ENCODE results near the gene WFIKKN1.

WFIKKN1 gene

DNA sequence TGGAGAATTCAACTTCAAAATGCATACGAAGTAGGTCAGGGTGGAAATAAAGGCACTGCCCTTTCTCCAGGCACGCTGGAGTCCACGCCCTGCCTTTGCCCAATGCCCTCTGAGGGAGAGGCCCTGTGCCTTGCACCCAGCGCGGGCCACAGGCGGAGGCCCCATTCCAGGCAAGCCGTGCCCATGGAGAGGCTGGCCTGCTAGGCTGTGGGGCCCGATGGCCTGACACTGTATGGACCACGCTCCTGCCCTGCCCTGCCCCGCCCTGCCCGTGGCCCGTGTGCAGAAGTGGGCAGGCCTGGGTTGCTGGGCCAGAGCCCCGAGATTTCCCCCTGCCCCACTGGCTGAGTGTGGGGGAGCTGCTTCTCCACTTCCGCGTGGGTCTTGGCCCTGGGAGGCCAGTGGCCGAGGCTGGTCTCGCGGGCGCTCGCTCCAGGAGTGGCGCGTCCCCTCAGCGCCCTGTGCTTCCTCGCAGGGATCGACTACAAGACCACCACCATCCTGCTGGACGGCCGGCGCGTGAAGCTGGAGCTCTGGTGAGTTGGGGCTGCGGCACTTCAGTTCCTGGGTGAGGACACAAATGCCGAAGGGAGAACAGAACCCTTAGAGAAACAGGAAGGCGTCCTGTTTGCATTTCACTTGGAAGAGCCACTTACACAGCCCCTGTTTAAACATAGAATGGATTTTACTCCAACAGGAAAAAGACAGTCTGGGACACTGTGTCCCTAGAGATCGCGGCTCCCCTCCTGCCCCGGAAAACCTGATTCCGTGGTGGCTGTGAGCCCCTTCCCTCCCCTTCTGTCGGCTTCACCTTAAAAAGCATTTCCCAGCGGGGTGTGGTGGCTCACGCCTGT lies 13.8 kb upstream of the WFIKKN1 start (continued):
- TF ChIP-seq, protein P1, sequence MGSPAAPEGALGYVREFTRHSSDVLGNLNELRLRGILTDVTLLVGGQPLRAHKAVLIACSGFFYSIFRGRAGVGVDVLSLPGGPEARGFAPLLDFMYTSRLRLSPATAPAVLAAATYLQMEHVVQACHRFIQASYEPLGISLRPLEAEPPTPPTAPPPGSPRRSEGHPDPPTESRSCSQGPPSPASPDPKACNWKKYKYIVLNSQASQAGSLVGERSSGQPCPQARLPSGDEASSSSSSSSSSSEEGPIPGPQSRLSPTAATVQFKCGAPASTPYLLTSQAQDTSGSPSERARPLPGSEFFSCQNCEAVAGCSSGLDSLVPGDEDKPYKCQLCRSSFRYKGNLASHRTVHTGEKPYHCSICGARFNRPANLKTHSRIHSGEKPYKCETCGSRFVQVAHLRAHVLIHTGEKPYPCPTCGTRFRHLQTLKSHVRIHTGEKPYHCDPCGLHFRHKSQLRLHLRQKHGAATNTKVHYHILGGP (tag by site-specific recombination; IDR thresholded peaks at IDR 0.05) = no peak
- TF ChIP-seq ZNF768 (tag by site-specific recombination; IDR thresholded peaks at IDR 0.05) (no peak), ZNF530 (tag by site-specific recombination; IDR thresholded peaks at IDR 0.05; ENCODE audit: low read depth) (no peak), SALL2 (tag by site-specific recombination; IDR thresholded peaks at IDR 0.05; ENCODE audit: borderline replicate concordance) (no peak)

DNA sequence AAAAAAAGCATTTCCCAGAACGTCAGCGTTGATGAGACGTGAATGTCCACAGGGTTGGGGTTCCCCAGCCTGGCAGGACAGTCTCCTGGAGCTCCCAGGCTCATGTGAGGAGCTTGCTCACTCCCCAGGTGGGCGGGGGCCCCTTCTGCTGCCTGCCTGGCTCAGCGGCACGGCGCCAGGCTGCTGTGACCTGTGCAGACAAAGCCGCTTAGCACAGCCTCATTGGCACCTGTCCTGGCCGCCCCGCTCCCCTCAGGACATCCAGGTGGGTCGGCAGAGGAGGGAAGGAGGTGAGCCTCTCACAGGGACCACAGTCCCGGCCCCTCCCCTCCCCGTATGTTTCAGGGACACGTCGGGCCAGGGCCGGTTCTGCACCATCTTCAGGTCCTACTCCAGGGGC lies 12.9 kb upstream of the WFIKKN1 start:
- H3K4me3 ChIP-seq (ENCODE audit: low read depth, low read length) = no peak overlapping the region
- H3K36me3 ChIP-seq (ENCODE audit: control insufficient read depth in 2 of 2, insufficient read depth in 1 of 2, low read length in 2 of 2) = peaks cover 0 to 3% of the 10 kb centered on the region in 2 experiments; a peak in 1 of 3 replicates
- no peaks in the 10 kb centered on the region; the same call in 1 of the 2 replicates for H3K4me1 ChIP-seq (ENCODE audit: control insufficient read depth, insufficient read depth, low read length)
- TF ChIP-seq HOXC10 (CRISPR knock-in tag; IDR thresholded peaks at IDR 0.05) = no peak
- 0 out of 2 replicates have a peak, but pooled peaks have one; percentile 11 for TF ChIP-seq ZIC2 (tag by site-specific recombination; IDR thresholded peaks at IDR 0.05)
- no peak for TF ChIP-seq ZNF239 (tag by site-specific recombination; IDR thresholded peaks at IDR 0.05)
- TF ChIP-seq, protein P2, sequence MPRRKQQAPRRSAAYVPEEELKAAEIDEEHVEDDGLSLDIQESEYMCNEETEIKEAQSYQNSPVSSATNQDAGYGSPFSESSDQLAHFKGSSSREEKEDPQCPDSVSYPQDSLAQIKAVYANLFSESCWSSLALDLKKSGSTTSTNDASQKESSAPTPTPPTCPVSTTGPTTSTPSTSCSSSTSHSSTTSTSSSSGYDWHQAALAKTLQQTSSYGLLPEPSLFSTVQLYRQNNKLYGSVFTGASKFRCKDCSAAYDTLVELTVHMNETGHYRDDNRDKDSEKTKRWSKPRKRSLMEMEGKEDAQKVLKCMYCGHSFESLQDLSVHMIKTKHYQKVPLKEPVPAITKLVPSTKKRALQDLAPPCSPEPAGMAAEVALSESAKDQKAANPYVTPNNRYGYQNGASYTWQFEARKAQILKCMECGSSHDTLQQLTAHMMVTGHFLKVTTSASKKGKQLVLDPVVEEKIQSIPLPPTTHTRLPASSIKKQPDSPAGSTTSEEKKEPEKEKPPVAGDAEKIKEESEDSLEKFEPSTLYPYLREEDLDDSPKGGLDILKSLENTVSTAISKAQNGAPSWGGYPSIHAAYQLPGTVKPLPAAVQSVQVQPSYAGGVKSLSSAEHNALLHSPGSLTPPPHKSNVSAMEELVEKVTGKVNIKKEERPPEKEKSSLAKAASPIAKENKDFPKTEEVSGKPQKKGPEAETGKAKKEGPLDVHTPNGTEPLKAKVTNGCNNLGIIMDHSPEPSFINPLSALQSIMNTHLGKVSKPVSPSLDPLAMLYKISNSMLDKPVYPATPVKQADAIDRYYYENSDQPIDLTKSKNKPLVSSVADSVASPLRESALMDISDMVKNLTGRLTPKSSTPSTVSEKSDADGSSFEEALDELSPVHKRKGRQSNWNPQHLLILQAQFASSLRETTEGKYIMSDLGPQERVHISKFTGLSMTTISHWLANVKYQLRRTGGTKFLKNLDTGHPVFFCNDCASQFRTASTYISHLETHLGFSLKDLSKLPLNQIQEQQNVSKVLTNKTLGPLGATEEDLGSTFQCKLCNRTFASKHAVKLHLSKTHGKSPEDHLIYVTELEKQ (tag by site-specific recombination; IDR thresholded peaks at IDR 0.05; ENCODE audit: borderline replicate concordance) = no peak
- H3K9me3 ChIP-seq (ENCODE audit: control insufficient read depth, insufficient read depth, low read depth, low read length) = no peaks in the 10 kb centered on the region
- POLR2A ChIA-PET = interaction anchor here (0.6 kb wide), 1 partner anchor 13 kb away, joined by 3 read pairs; no protein-coding TSS in a partner anchor
- CTCF ChIA-PET = interaction anchor here (0.5 to 0.7 kb wide), 2 partner anchors 16 to 1312 kb away, joined by 3 read pairs; no protein-coding TSS in a partner anchor
- H3K27ac ChIP-seq (ENCODE audit: extremely low read depth, low read depth, low read length) = no peak overlapping the region

DNA sequence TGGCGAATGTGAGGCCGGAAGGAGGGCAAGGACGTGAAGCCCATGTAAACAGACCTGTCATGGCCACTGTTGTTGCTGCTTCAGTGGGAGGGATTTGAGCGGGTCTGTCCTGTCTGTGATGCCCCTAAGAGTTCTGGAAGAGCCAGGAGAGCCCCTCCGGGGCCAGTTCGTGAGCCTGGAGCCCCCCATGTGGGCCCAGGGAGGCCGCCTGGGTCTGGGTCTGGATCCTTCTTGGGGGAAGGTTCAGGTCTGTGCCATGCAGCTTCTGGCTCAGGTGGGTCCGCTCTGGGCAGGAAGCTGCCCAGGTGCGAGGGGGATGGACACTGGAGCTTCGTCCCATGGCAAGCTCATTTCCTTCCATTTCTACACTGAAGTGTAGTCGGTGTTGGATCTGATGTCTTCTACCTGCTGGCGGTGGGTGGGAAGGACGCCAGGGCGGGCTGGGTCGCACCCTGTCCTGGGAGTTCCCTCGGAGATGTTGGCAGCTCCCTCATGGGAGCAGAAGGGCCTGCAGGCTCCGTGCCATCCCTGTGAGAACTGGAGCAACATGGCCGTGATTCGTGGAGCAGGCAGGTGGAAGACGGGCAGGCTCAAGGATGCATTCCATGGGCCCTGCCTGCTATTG lies 11.2 kb upstream of the WFIKKN1 start:
- Histone ChIP-seq H3K4me3 (ENCODE audit: low read depth, low read length) (no peak overlapping the region), H3K4me1 (ENCODE audit: control insufficient read depth, insufficient read depth, low read length) (no peaks in the 10 kb centered on the region; the same call in 1 of the 2 replicates), H3K9me3 (ENCODE audit: control insufficient read depth, insufficient read depth, low read depth, low read length) (no peaks in the 10 kb centered on the region), H3K36me3 (ENCODE audit: control insufficient read depth in 2 of 2, insufficient read depth in 1 of 2, low read length in 2 of 2) (no peaks in the 10 kb centered on the region), H3K27ac (ENCODE audit: extremely low read depth, low read depth, low read length) (no peak overlapping the region)
- no peak for TF ChIP-seq ZNF112 (tag by site-specific recombination; IDR thresholded peaks at IDR 0.05)
- TF ChIP-seq, protein P3, sequence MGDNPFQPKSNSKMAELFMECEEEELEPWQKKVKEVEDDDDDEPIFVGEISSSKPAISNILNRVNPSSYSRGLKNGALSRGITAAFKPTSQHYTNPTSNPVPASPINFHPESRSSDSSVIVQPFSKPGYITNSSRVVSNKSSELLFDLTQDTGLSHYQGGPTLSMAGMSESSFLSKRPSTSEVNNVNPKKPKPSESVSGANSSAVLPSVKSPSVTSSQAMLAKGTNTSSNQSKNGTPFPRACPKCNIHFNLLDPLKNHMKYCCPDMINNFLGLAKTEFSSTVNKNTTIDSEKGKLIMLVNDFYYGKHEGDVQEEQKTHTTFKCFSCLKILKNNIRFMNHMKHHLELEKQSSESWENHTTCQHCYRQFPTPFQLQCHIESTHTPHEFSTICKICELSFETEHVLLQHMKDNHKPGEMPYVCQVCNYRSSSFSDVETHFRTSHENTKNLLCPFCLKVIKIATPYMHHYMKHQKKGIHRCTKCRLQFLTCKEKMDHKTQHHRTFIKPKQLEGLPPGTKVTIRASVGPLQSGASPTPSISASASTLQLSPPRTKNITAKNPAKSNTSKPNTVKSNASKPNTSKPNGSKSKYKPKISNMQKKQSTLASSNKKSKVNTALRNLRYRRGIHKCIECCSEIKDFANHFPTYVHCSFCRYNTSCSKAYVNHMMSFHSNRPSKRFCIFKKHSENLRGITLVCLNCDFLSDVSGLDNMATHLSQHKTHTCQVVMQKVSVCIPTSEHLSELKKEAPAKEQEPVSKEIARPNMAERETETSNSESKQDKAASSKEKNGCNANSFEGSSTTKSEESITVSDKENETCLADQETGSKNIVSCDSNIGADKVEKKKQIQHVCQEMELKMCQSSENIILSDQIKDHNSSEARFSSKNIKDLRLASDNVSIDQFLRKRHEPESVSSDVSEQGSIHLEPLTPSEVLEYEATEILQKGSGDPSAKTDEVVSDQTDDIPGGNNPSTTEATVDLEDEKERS (tag by site-specific recombination; IDR thresholded peaks at IDR 0.05) = no peak
- TF ChIP-seq, protein P4, sequence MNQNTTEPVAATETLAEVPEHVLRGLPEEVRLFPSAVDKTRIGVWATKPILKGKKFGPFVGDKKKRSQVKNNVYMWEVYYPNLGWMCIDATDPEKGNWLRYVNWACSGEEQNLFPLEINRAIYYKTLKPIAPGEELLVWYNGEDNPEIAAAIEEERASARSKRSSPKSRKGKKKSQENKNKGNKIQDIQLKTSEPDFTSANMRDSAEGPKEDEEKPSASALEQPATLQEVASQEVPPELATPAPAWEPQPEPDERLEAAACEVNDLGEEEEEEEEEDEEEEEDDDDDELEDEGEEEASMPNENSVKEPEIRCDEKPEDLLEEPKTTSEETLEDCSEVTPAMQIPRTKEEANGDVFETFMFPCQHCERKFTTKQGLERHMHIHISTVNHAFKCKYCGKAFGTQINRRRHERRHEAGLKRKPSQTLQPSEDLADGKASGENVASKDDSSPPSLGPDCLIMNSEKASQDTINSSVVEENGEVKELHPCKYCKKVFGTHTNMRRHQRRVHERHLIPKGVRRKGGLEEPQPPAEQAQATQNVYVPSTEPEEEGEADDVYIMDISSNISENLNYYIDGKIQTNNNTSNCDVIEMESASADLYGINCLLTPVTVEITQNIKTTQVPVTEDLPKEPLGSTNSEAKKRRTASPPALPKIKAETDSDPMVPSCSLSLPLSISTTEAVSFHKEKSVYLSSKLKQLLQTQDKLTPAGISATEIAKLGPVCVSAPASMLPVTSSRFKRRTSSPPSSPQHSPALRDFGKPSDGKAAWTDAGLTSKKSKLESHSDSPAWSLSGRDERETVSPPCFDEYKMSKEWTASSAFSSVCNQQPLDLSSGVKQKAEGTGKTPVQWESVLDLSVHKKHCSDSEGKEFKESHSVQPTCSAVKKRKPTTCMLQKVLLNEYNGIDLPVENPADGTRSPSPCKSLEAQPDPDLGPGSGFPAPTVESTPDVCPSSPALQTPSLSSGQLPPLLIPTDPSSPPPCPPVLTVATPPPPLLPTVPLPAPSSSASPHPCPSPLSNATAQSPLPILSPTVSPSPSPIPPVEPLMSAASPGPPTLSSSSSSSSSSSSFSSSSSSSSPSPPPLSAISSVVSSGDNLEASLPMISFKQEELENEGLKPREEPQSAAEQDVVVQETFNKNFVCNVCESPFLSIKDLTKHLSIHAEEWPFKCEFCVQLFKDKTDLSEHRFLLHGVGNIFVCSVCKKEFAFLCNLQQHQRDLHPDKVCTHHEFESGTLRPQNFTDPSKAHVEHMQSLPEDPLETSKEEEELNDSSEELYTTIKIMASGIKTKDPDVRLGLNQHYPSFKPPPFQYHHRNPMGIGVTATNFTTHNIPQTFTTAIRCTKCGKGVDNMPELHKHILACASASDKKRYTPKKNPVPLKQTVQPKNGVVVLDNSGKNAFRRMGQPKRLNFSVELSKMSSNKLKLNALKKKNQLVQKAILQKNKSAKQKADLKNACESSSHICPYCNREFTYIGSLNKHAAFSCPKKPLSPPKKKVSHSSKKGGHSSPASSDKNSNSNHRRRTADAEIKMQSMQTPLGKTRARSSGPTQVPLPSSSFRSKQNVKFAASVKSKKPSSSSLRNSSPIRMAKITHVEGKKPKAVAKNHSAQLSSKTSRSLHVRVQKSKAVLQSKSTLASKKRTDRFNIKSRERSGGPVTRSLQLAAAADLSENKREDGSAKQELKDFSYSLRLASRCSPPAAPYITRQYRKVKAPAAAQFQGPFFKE (tag by site-specific recombination; IDR thresholded peaks at IDR 0.05; ENCODE audit: borderline replicate concordance) = no peak
- TF ChIP-seq KLF7 (tag by site-specific recombination; IDR thresholded peaks at IDR 0.05; ENCODE audit: borderline replicate concordance) = no peak
- no peak for TF ChIP-seq KLF10 (tag by site-specific recombination; IDR thresholded peaks at IDR 0.05)
- TF ChIP-seq ZNF510 (tag by site-specific recombination; IDR thresholded peaks at IDR 0.05; ENCODE audit: insufficient replicate concordance) = no peak
- ChIA-PET CTCF (no interaction called here), POLR2A (interaction anchor here (1.1 kb wide), 1 partner anchor 17 kb away, joined by 3 read pairs; the partner anchor contains the start of gene METTL26)

Measured in HEK293 (cell line).